ENCODE measurements around the gene ELOVL5.

DNA sequence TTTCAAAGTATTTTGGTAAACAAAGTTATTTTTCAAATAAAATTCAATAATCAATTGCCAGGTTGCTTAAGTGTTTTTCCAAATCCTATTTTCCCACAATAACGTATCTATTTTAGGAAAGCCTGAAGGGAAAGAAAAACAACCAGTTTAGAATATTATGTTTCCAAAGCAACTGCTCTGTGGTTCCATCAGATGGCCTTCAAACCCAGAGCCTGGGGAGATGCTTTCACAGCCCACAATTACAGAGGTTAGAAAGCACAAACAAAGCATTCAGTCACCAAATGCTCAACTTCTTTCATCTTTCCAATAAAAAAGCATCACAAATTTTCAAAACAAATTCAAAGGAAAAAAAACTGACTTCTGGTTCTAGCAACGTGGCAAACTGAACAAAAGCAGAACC, 66.0 kb downstream of the ELOVL5 start:
- TF ChIP-seq CTCF (IDR thresholded peaks at IDR 0.05) (no peak), POLR2A (IDR thresholded peaks at IDR 0.05) (no peak)

All from thyroid gland (tissue), 4 donors.